Heart left ventricle (tissue), 16 donors: ENCODE data around the gene NUP54. TPM values are rescaled to one million over a fixed set of nuclear protein-coding genes. Genes with fewer than 3 reads are reported as not detected.

ENCODE experiments used
- ATAC-seq, 4 donors: fragments of 200-7000 bp; cut with Tn5 transposase; one replicate each; pipeline ENCODE4 v1.9.1; 2020 to 2022; ENCODE audit warnings: moderate library complexity in 4 of 4, mild to moderate bottlenecking in 3 of 4, moderate number of reproducible peaks in 1 of 4
- DNase-seq, 5 donors: peaks; one replicate each; pipeline ENCODE4 v3.0.0-alpha.2; 2020
- H3K27ac ChIP-seq, 12 donors: fragments of 200-600 bp; sonication (generic) in 4 of 12; one replicate each; pipeline versions ENCODE4 v1.5.0 to v1.8.0; 2016 to 2022; ENCODE audit warnings: mild to moderate bottlenecking in 2 of 12
- H3K27me3 ChIP-seq, 9 donors: fragments of 200-600 bp; sonication (generic) in 2 of 9; one replicate each; pipeline versions ENCODE4 v1.5.1 to v1.8.0; 2016 to 2022; ENCODE audit warnings: mild to moderate bottlenecking in 3 of 9
- H3K36me3 ChIP-seq, 9 donors: fragments of 200-600 bp; sonication (generic) in 2 of 9; one replicate each; pipeline versions ENCODE4 v1.5.0 to v1.8.0; 2018 to 2022; ENCODE audit warnings: mild to moderate bottlenecking in 2 of 9
- H3K4me1 ChIP-seq, 12 donors: fragments of 200-600 bp; sonication (generic) in 4 of 12; one replicate each; pipeline versions ENCODE4 v1.5.0 to v1.8.0; 2016 to 2022; ENCODE audit warnings: mild to moderate bottlenecking in 3 of 12
- H3K4me3 ChIP-seq, 12 donors: fragments of 200-600 bp; sonication (generic) in 4 of 12; one replicate each; pipeline versions ENCODE4 v1.5.0 to v1.8.0; 2017 to 2022; ENCODE audit warnings: mild to moderate bottlenecking in 9 of 12, moderate library complexity in 4 of 12
- H3K9me3 ChIP-seq, 12 donors: fragments of 200-600 bp; sonication (generic) in 4 of 12; one replicate each; pipeline versions ENCODE4 v1.5.0 to v1.8.0; 2016 to 2022; ENCODE audit warnings: mild to moderate bottlenecking in 1 of 12
- CTCF ChIP-seq, 12 donors: fragments of 200-600 bp; sonication (generic) in 4 of 12; IDR thresholded peaks; one replicate each; pipeline versions ENCODE4 v1.5.0 to v1.8.0; 2018 to 2022; ENCODE audit warnings: antibody characterized with exemption in 12 of 12, mild to moderate bottlenecking in 5 of 12
- POLR2A ChIP-seq, 2 donors: fragments of 450-650 bp; IDR thresholded peaks; one replicate each; pipeline ENCODE4 v1.6.1; 2017; ENCODE audit warnings: antibody characterized with exemption in 2 of 2, mild to moderate bottlenecking in 2 of 2, moderate library complexity in 2 of 2
- WGBS, 4 donors: extraction: QIAGEN DNeasy Blood & Tissue Kit in 2 of 4; methylation state at CpG; one replicate each; pipeline versions ENCODE4 v1.1.5 to v1.1.7; 2013 to 2018; 5-methylcytosine and 5-hydroxymethylcytosine counted together
- intact Hi-C, 10 donors: fragments of 100-400 bp; cut with DNase I; formaldehyde crosslinking; loops; one replicate each; pipeline versions ENCODE4 v1.11.1 to v1.14.2; 2022
- polyA plus RNA-seq, 2 donors: library from polyadenylated mRNA; stranded (reverse); fragments of 200-250 nt; gene quantifications; one replicate each; pipeline ENCODE4 v1.2.3, GENCODE V29; 2013
- total RNA-seq, 9 donors: library from RNA; depleted of rRNA in 2 of 9; stranded (reverse); fragments of >200 nt in 2 of 9; fragmentation: NEBNext Ultra II Directional in 3 of 9; extraction: Animal tissue kit (Norgen Biotek cat#: 25700) in 3 of 9; gene quantifications; one replicate each; pipeline versions ENCODE4 v1.1.0 to v1.2.4, GENCODE V29; 2016 to 2023
- donor health status: ischemic (EF 13 %, LVEDD 7.1; RV severe dilation, severe dysfunction).
- donor health status: healthy with polysubstance abuse.
- donor health status: DM: no; HTN: yes; CAD: no.
- donor health status: DM: no; HTN: no; CAD: no.
- donor health status: ischemic (EF 25% LVEDD 6.9; RV normal size, moderate dysfunction).
- donor health status: ischemic (EF 25% LVEDD 5.7; RV mildly dilated, moderate dysfunction).
- donor health status: healthy.
- donor health status: DM: yes; HTN: yes; CAD: no.
- donor health status: ischemic (EF 35%, LVEDD 5.7; RV mildly dilated, moderate dysfunction).
- donor health status: nonischemic (EF 11% LVEDD 7.7; RV severe dilation, severe dysfunction).
- donor health status: DM: yes; HTN: yes; CAD: no.
- donor health status: PGD.
- donor health status: ischemic (EF 29% LVEDD 5.4; RV normal size, mild dysfunction).
- donor health status: nonischemic (EF 23%, LVEDD 6.1; RV moderate dilation, normal function).

NUP54 gene
- total and polyA plus RNA-seq, 11 donors = 10.7 to 26.7 (median 17.3) TPM

GRCh38 chr4:76188149-76188548 lies 40.0 kb upstream of the NUP54 start:
- Histone ChIP-seq H3K4me3 (no peak overlapping the region), H3K27ac (no peak overlapping the region), H3K9me3 (peaks cover 0 to 9% (median 0%) of the 10 kb centered on the region in 12 donors), H3K36me3 (peaks cover 0 to 58% (median 27%) of the 10 kb centered on the region in 9 donors), H3K27me3 (no peaks in the 10 kb centered on the region), H3K4me1 (peaks cover 0 to 34% (median 8%) of the 10 kb centered on the region in 12 donors)
- ATAC-seq (no peak), DNase-seq (no peak)
- intact Hi-C loops = loop anchor here in 7 of 10 donors (5.0 to 10.0 kb wide), 7 partner anchors 57 to 314 kb away; partner anchors contain the start of genes FAM47E (in 4 of the 7), SHROOM3 (in 1 of the 7) and STBD1 (in 1 of the 7)
- TF ChIP-seq POLR2A (IDR thresholded peaks at IDR 0.05) (no peak), CTCF (IDR thresholded peaks at IDR 0.05) (no peak)

GRCh38 chr4:76187152-76187551 lies 39.0 kb upstream of the NUP54 start:
- intact Hi-C loops = loop anchor here in 7 of 10 donors (5.0 to 10.0 kb wide), 7 partner anchors 58 to 315 kb away; partner anchors contain the start of genes FAM47E (in 4 of the 7), SHROOM3 (in 1 of the 7) and STBD1 (in 1 of the 7)
- Histone ChIP-seq H3K36me3 (peaks cover 0 to 48% (median 17%) of the 10 kb centered on the region in 9 donors), H3K27me3 (no peaks in the 10 kb centered on the region), H3K4me3 (no peak overlapping the region), H3K27ac (no peak overlapping the region), H3K9me3 (no peaks in the 10 kb centered on the region), H3K4me1 (peaks cover 0 to 34% (median 6%) of the 10 kb centered on the region in 12 donors)
- 35 to 52% (median 45%) methylated on average over 3 of the region's 3 CpGs for WGBS, 4 donors
- peak; percentile 58 to 76 (median 69) for ATAC-seq
- TF ChIP-seq CTCF (IDR thresholded peaks at IDR 0.05) (no peak), POLR2A (IDR thresholded peaks at IDR 0.05) (no peak)
- no peak for DNase-seq

GRCh38 chr4:76182463-76182862 lies 34.3 kb upstream of the NUP54 start:
- ATAC-seq (no peak), DNase-seq (no peak)
- 89 to 96% (median 96%) methylated on average over 5 of the region's 5 CpGs for WGBS, 4 donors
- H3K4me3 ChIP-seq = no peak overlapping the region
- no peak overlapping the region for H3K27ac ChIP-seq
- peaks cover 0 to 47% (median 29%) of the 10 kb centered on the region in 9 donors for H3K36me3 ChIP-seq
- TF ChIP-seq POLR2A (IDR thresholded peaks at IDR 0.05) (no peak), CTCF (IDR thresholded peaks at IDR 0.05) (no peak)
- H3K4me1 ChIP-seq = peaks cover 0 to 41% (median 21%) of the 10 kb centered on the region in 12 donors
- H3K9me3 ChIP-seq = no peaks in the 10 kb centered on the region
- intact Hi-C loops = loop anchor here in 8 of 10 donors (5.0 to 10.0 kb wide), 9 partner anchors 62 to 320 kb away; partner anchors contain the start of genes FAM47E (in 4 of the 8), STBD1 (in 2 of the 8) and SHROOM3 (in 1 of the 8)
- no peaks in the 10 kb centered on the region for H3K27me3 ChIP-seq

GRCh38 chr4:76179398-76180318 lies 31.5 kb upstream of the NUP54 start:
- 53 to 61% (median 58%) methylated on average over 10 to 11 of the region's 11 CpGs for WGBS, 4 donors
- ATAC-seq (peak; percentile 65 to 89 (median 88)), DNase-seq (peak; percentile 77 to 93 (median 87))
- H3K4me3 ChIP-seq = no peak overlapping the region
- intact Hi-C loops = loop anchor here (2.0 to 10.0 kb wide), 17 partner anchors 65 to 328 kb away; partner anchors contain the start of genes STBD1 (in 6 of the 10), FAM47E (in 4 of the 10), CCDC158 (in 3 of the 10) and SHROOM3 (in 1 of the 10)
- H3K27me3 ChIP-seq = no peaks in the 10 kb centered on the region
- peak; percentile 85 to 97 (median 90) for TF ChIP-seq CTCF (IDR thresholded peaks at IDR 0.05)
- TF ChIP-seq POLR2A (IDR thresholded peaks at IDR 0.05) = no peak
- H3K27ac ChIP-seq = peak overlapping the region in 1 of 12 donors; percentile 11
- H3K9me3 ChIP-seq = no peaks in the 10 kb centered on the region
- H3K36me3 ChIP-seq = peaks cover 0 to 56% (median 41%) of the 10 kb centered on the region in 9 donors
- peaks cover 0 to 30% (median 19%) of the 10 kb centered on the region in 12 donors for H3K4me1 ChIP-seq
